Peyer's patch (tissue), 4 donors: ENCODE data around the gene RTN4.
"Not testable (repeated sequence)": the region's sequence is repeated elsewhere in the genome, so short reads cannot be mapped to it uniquely, and the experiment has no call there.

Experiments used
- POLR2A ChIP-seq, 2 donors: fragments of 450-650 bp; IDR thresholded peaks; one replicate each; pipeline ENCODE4 v1.5.1; 2017; ENCODE audit warnings: antibody characterized with exemption in 2 of 2, mild to moderate bottlenecking in 2 of 2, moderate library complexity in 2 of 2
- TF ChIP-seq, protein P1 (sequence below), 6 experiments: fragments of 450-650 bp in 4 of 6; fragments of 200-600 bp in 2 of 6; sonication (generic) in 1 of 6; IDR thresholded peaks; one replicate each; pipeline ENCODE4 v1.5.1; 2017 to 2019; ENCODE audit warnings: antibody characterized with exemption in 6 of 6, mild to moderate bottlenecking in 3 of 6, moderate library complexity in 1 of 6

DNA sequence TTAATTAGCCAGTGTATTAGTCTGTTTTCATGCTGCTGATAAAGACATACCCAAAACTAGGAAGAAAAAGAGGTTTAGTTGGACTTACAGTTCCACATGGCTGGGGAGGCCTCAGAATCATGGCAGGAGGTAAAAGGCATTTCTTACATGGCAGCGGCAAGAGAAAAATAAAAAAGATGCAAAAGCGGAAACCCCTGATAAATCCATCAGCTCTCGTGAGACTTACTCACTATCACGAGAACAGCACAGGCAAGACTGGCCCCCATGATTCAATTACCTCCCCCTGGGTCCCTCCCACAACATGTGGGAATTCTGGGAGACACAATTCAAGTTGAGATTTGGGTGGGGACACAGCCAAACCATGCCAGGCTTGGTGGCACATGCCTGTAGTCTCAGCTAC lies 41.4 kb upstream of the RTN4 start:
- TF ChIP-seq, protein P1, sequence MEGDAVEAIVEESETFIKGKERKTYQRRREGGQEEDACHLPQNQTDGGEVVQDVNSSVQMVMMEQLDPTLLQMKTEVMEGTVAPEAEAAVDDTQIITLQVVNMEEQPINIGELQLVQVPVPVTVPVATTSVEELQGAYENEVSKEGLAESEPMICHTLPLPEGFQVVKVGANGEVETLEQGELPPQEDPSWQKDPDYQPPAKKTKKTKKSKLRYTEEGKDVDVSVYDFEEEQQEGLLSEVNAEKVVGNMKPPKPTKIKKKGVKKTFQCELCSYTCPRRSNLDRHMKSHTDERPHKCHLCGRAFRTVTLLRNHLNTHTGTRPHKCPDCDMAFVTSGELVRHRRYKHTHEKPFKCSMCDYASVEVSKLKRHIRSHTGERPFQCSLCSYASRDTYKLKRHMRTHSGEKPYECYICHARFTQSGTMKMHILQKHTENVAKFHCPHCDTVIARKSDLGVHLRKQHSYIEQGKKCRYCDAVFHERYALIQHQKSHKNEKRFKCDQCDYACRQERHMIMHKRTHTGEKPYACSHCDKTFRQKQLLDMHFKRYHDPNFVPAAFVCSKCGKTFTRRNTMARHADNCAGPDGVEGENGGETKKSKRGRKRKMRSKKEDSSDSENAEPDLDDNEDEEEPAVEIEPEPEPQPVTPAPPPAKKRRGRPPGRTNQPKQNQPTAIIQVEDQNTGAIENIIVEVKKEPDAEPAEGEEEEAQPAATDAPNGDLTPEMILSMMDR (IDR thresholded peaks at IDR 0.05), result not testable (repeated sequence)
- not testable (repeated sequence) for TF ChIP-seq POLR2A (IDR thresholded peaks at IDR 0.05)
